Occipital lobe (tissue), 2 donors: ENCODE measurements around the gene GPRC5A. TPM values are rescaled to one million over a fixed set of nuclear protein-coding genes. Genes with fewer than 3 reads are reported as not detected.

Source experiments
- DNase-seq: peaks from one replicate; lab custom pipeline; 2025; lab: John Stamatoyannopoulos, UW
- total RNA-seq: library from RNA; depleted of rRNA; stranded (reverse); fragments of >200 nt; gene quantifications from one replicate; pipeline ENCODE4 v1.2.3, GENCODE V29; 2014

The GPRC5A gene
- total RNA-seq, 1 donor from 2014 or later, result 0.31 TPM

DNA sequence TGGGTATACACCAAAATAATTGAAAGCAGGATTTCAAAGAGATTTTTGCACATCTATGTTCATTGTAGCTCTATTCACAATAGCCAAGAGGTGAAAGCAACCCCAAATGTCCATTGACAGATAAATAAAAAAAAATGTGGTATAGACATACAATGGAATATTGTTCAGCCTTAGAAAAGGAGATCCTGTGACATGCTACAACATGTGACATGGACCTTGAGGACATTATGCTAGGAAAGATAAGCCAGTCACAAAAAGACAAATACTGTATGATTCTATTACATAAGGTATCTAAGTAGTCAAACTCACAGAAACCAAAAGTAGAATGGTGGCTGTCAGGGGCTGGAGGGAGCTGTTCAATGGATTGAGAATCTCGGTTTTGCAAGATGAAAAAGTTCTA, 48.5 kb downstream of the GPRC5A start:
- DNase-seq, result no peak

DNA sequence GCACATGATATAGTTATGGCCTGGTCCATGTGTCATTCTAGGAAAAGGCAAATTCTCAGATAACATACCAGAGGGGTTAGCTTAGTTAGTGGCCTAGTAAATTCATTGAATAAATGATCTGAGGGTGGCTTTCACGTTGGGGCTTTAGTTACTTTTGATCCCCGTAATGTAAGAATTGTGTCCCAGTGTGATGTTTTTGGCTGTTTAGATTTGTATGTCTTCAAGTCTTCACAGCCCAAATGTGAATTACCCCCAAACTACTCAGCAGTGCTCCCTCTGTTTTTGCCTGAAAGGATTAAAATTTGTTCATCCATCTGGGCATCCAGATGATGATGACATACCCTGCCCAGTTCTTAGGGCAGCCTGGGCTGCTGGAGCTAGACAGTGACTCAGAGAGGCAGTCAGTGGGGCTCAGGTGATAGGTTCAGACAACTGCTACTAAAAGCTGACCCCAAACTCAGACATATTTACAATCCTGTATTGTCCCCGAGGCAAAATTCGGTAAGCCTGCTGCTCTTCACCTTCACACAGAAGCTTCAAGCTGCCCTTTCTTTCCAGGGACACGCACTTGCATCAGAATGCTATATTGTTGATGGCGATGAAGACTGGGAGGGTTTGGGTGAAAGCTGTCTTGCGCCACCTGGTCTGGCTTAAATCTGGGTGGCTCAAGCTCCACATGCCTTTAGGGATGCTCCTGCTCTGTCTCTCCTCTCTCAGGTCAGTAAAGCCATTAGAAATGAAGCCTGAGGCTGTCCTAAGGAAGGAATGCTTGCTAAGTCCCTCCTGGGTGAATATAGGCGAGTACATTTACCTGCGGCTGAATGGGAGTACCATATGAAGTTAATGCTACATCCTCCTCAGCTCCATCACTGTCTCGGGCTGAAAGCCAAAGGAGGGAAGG, 50.3 kb downstream of the GPRC5A start:
- no peak for DNase-seq

GRCh38 chr12:12943586-12944260, 52.4 kb downstream of the GPRC5A start:
- no peak for DNase-seq

DNA sequence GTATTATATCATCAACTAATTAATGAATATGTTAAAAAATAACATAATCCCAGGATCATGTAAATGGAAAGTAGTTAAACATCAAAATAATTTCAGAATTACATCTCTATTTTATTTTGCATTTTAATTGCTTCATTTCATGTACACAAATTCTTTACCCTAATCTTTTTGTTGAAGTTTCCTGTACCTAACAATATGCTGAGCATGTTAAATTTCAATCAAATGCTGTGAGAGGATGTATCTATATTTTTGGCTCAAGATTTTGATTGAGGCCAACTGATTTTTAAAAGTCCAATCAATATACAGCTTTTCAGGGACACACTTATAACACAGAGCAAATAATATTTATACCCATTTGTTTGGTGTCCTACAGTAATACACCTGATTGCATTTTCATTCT, 54.2 kb downstream of the GPRC5A start:
- no peak for DNase-seq

DNA sequence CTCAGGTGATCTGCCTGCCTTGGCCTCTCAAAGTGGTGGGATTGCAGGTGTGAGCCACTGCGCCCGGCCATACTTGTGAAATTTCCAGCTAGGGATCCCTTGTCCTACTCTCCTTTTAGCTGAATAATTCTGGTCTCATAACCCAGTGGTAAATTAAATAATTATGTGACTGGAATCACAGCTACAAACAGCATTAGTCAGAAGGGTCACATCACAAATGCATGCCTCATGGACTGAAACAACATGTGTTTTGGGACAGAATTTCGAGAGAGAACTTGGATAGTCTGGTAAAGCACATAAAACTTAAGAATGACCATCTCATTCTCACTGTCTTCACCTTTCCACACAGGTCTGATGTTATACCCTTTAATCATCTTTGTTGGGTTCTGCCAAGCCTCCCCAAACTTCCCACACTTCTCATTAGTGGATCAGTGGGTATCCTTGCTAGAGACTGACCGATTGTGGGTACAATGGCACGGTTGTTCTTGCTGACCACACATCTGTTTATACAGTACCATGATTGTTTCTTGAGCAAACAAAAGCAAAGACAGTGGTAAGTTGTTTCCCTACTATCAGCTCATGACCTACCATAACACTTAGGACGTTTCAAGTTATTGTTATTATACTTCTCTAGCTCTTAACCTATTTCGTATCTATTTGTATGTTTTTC, 55.5 kb downstream of the GPRC5A start:
- peak; percentile 20 for DNase-seq

- no peak for DNase-seq
Observed at GRCh38 chr12:12947902-12948301, 56.5 kb downstream of the GPRC5A start.

- DNase-seq, result no peak
Observed at GRCh38 chr12:12951504-12951903, 60.1 kb downstream of the GPRC5A start.

GRCh38 chr12:12952036-12952435, 60.7 kb downstream of the GPRC5A start, which contains the start of gene GPRC5D:
TSS of gene GPRC5D (minus strand) at chr12:12952170. CDS start at chr12:12950384, 1,786 bp downstream.
- DNase-seq, result no peak

DNA sequence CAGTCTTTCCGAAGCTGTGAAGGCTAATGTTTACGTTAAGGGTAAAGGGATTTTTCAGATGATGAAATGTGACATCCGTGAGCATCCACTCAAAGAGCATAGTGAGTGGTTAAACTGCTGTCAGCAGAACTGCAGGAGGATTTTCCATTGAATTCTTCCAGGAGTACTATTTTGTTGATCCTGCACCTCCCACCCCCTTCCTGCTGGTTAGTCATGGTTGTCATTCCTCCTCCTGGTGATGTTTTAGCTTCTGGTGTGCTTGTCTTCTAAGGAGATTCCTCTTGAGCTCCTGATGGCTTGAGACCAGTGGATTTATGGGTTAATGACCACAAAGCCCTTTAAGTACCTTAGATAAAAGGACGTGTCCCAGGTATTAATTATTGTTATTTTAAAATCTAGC, 63.0 kb downstream of the GPRC5A start:
- no peak for DNase-seq

GRCh38 chr12:12954878-12955625, 63.7 kb downstream of the GPRC5A start:
- no peak for DNase-seq

- DNase-seq, result no peak
Observed at GRCh38 chr12:12958886-12959285, 67.5 kb downstream of the GPRC5A start.

DNA sequence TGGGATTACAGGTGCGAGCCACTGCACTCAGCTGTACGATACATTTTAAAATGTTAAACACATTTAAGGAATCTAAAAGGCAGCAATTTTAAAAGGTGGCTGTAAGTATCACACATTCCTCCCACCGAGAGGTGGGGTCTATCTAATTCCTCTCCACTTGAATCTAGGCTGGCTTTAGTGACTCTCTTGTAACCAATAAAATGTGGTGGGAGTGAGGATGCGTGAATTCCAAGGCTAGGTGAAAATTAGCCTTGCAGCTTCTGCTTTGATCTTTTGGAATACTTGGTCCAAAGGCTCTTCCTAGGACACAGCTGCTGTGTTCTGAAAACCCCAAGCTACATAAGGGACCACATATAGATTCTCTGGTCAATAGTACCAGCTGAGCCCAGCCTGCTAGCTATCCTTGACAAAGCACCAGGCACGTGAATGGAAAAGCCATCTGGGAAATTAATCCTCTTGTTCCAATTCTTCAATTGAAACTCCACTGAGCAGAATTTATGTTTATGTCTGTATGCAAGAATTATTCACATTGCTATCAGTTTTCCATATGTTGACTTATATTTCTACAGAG, 69.4 kb downstream of the GPRC5A start:
- DNase-seq, result no peak

GRCh38 chr12:12964255-12964654, 72.9 kb downstream of the GPRC5A start:
- DNase-seq, result no peak

GRCh38 chr12:12965836-12966235, 74.5 kb downstream of the GPRC5A start:
- DNase-seq, result no peak

Other genes with a start within 250 kb of the GPRC5A start
- gene GPR19, start 195.4 kb upstream of the GPRC5A start, total RNA-seq, result 24.6 TPM
- gene CDKN1B, start 174.2 kb upstream of the GPRC5A start, total RNA-seq, result 143 TPM
- gene APOLD1, start 105.9 kb upstream of the GPRC5A start, total RNA-seq, result 42.9 TPM
- gene DDX47, start 78.2 kb upstream of the GPRC5A start, total RNA-seq, result 65.8 TPM
- gene GPRC5D, start 60.6 kb downstream of the GPRC5A start, total RNA-seq, result not detected
- 2.2 TPM for gene HEBP1, start 108.7 kb downstream of the GPRC5A start, total RNA-seq
- 52.7 TPM for gene FAM234B, start 152.8 kb downstream of the GPRC5A start, total RNA-seq
- gene GSG1, start 212.1 kb downstream of the GPRC5A start, total RNA-seq, result not detected